ENCODE results near the gene PCSK9. TPM values are rescaled to one million over a fixed set of nuclear protein-coding genes. Genes with fewer than 3 reads are reported as not detected.

The PCSK9 gene
- polyA plus RNA-seq, 4 donors = 1.2 to 2.4 (median 1.6) TPM

GRCh38 chr1:55057270-55057955, 18.1 kb downstream of the PCSK9 start:
- no peak for DNase-seq (ENCODE audit: low read depth in 4 of 4, low spot score in 2 of 4)

- no peak for DNase-seq (ENCODE audit: low read depth in 4 of 4, low spot score in 2 of 4)
Measured at GRCh38 chr1:55057956-55058298, 18.6 kb downstream of the PCSK9 start.

GRCh38 chr1:55059302-55060132, 20.2 kb downstream of the PCSK9 start:
- no peak for DNase-seq (ENCODE audit: low read depth in 4 of 4, low spot score in 2 of 4)

- no peak for DNase-seq (ENCODE audit: low read depth in 4 of 4, low spot score in 2 of 4)
Measured at GRCh38 chr1:55060133-55060999, 21.0 kb downstream of the PCSK9 start.

- DNase-seq (ENCODE audit: low read depth in 4 of 4, low spot score in 2 of 4) = no peak
Measured at GRCh38 chr1:55061000-55061705, 21.8 kb downstream of the PCSK9 start.

GRCh38 chr1:55061706-55062321, 22.5 kb downstream of the PCSK9 start:
- no peak for DNase-seq (ENCODE audit: low read depth in 4 of 4, low spot score in 2 of 4)

- DNase-seq (ENCODE audit: low read depth in 4 of 4, low spot score in 2 of 4) = no peak
Measured at GRCh38 chr1:55062801-55063576, 23.6 kb downstream of the PCSK9 start.

GRCh38 chr1:55063577-55063942, 24.2 kb downstream of the PCSK9 start:
- no peak for DNase-seq (ENCODE audit: low read depth in 4 of 4, low spot score in 2 of 4)

- DNase-seq (ENCODE audit: low read depth in 4 of 4, low spot score in 2 of 4) = no peak
Measured at GRCh38 chr1:55064071-55064581, 24.8 kb downstream of the PCSK9 start.

GRCh38 chr1:55064861-55065263, 25.5 kb downstream of the PCSK9 start:
- no peak for DNase-seq (ENCODE audit: low read depth in 4 of 4, low spot score in 2 of 4)

GRCh38 chr1:55065648-55066047, 26.3 kb downstream of the PCSK9 start:
- no peak for DNase-seq (ENCODE audit: low read depth in 4 of 4, low spot score in 2 of 4)

- no peak for DNase-seq (ENCODE audit: low read depth in 4 of 4, low spot score in 2 of 4)
Measured at GRCh38 chr1:55067022-55067778, 27.9 kb downstream of the PCSK9 start.

GRCh38 chr1:55067914-55068313, 28.6 kb downstream of the PCSK9 start:
- DNase-seq (ENCODE audit: low read depth in 4 of 4, low spot score in 2 of 4) = no peak

- no peak for DNase-seq (ENCODE audit: low read depth in 4 of 4, low spot score in 2 of 4)
Measured at GRCh38 chr1:55068638-55069037, 29.3 kb downstream of the PCSK9 start.

GRCh38 chr1:55069280-55069679, 29.9 kb downstream of the PCSK9 start:
- no peak for DNase-seq (ENCODE audit: low read depth in 4 of 4, low spot score in 2 of 4)

GRCh38 chr1:55070293-55071164, 31.2 kb downstream of the PCSK9 start:
- no peak for DNase-seq (ENCODE audit: low read depth in 4 of 4, low spot score in 2 of 4)

GRCh38 chr1:55071477-55071876, 32.1 kb downstream of the PCSK9 start:
- peak in 1 of 4 donors; percentile 31 for DNase-seq (ENCODE audit: low read depth in 4 of 4, low spot score in 2 of 4)
